GM23248 (cell line): Measurements from ENCODE around the gene CTU2.

Source experiments
- EZH2 ChIP-seq: fragments of 200-600 bp; sonication (generic); IDR thresholded peaks from 2 replicates; pipeline ENCODE4 v1.6.1; 2018; ENCODE audit warnings: antibody characterized with exemption, mild to moderate bottlenecking; ENCODE audit not compliant: insufficient read depth, poor library complexity, severe bottlenecking
- EZH2phosphoT487 ChIP-seq: fragments of 200-600 bp; sonication (generic); IDR thresholded peaks from 2 replicates; pipeline ENCODE4 v1.6.1; 2018; ENCODE audit warnings: antibody characterized with exemption, moderate library complexity, mild to moderate bottlenecking, low read depth; ENCODE audit not compliant: insufficient read depth

DNA sequence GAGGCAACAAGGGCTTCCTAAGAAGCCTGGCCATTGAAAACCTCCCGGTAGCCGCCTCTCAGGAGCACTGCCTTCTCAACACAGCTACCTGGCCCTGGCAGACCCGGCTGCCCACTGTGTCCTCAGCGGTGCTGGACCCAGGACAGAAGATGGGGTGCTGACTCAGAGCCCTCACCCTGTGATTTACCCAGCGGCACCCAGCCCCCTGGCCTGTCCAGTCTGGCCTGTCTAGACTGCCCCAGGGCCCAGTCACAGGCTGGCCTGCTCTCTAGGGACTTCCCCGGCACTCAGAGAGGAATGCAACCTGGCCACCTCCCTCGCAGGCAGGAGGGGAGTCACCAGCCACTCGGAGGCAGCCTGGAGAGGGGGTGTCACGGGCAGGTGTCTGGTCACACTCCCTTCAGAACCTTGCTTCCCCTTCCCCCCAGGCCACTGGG, 58.6 kb downstream of the CTU2 start:
- TF ChIP-seq EZH2phosphoT487 (no peak), EZH2 (no peak)
